ENCODE results near the gene CFAP46. TPM values are rescaled to one million over a fixed set of nuclear protein-coding genes. Genes with fewer than 3 reads are reported as not detected.

The CFAP46 gene
- total RNA-seq, 2 experiments from 2014 or later = not detected

GRCh38 chr10:132786476-132786883, 155.9 kb downstream of the CFAP46 start:
- no TSS peak for BruUV-seq (replicated peaks)
- Histone ChIP-seq H3K4me2 (ENCODE audit: low read length) (no peak overlapping the region), H3K36me3 (ENCODE audit: insufficient read depth, low read length) (no peaks in the 10 kb centered on the region), H3K27ac (ENCODE audit: low read depth, low read length, poor library complexity, severe bottlenecking) (no peak overlapping the region), H3K4me3 (ENCODE audit: low read depth, low read length, poor library complexity, severe bottlenecking) (no peak overlapping the region), H3K9me2 (ENCODE audit: insufficient read depth, low read length) (no peaks in the 10 kb centered on the region), H2AFZ (ENCODE audit: low read length) (no peak overlapping the region), H4K20me1 (ENCODE audit: insufficient read depth, low read length) (no peaks in the 10 kb centered on the region), H3K79me2 (ENCODE audit: insufficient read depth, low read depth, low read length) (no peaks in the 10 kb centered on the region), H3K4me1 (ENCODE audit: insufficient read depth, low read length, poor library complexity, severe bottlenecking) (no peaks in the 10 kb centered on the region), H3K9me3 (ENCODE audit: low read length) (no peaks in the 10 kb centered on the region)
- no peak for DNase-seq (ENCODE audit: low spot score)
- POLR2A ChIA-PET = no interaction called here
- intact Hi-C loops (cut with micrococcal nuclease; ENCODE audit: unreplicated experiment) = no loop called here
- CTCF ChIA-PET (ENCODE audit: unreplicated experiment) = no interaction called here
- no peak for TF ChIP-seq CTCF (conservative IDR thresholded peaks at IDR 0.05; ENCODE audit: low read length)
- no peak for TF ChIP-seq EZH2phosphoT487 (IDR thresholded peaks at IDR 0.05; ENCODE audit: borderline replicate concordance, low read depth, low read length)

- H2AFZ ChIP-seq (ENCODE audit: low read length) = no peak within 1 kb of the TSS
- H3K27ac ChIP-seq (ENCODE audit: low read depth, low read length, poor library complexity, severe bottlenecking) = no peak within 1 kb of the TSS
- no peaks in the 10 kb centered on the region for H3K9me3 ChIP-seq (ENCODE audit: low read length)
- H3K79me2 ChIP-seq (ENCODE audit: insufficient read depth, low read depth, low read length) = no peaks in the 10 kb centered on the region
- no peaks in the 10 kb centered on the region for H3K9me2 ChIP-seq (ENCODE audit: insufficient read depth, low read length)
- no peaks in the 10 kb centered on the region for H3K36me3 ChIP-seq (ENCODE audit: insufficient read depth, low read length)
- intact Hi-C loops (cut with micrococcal nuclease; ENCODE audit: unreplicated experiment) = no loop called here
- H4K20me1 ChIP-seq (ENCODE audit: insufficient read depth, low read length) = no peaks in the 10 kb centered on the region
- CTCF ChIA-PET (ENCODE audit: unreplicated experiment) = no interaction called here
- TF ChIP-seq EZH2phosphoT487 (IDR thresholded peaks at IDR 0.05; ENCODE audit: borderline replicate concordance, low read depth, low read length) (no peak), CTCF (conservative IDR thresholded peaks at IDR 0.05; ENCODE audit: low read length) (no peak)
- DNase-seq (ENCODE audit: low spot score) = no peak
- H3K4me2 ChIP-seq (ENCODE audit: low read length) = no peak within 1 kb of the TSS
- no TSS peak for BruUV-seq (replicated peaks)
- POLR2A ChIA-PET = no interaction called here
- H3K4me3 ChIP-seq (ENCODE audit: low read depth, low read length, poor library complexity, severe bottlenecking) = no peak within 1 kb of the TSS
- no peaks in the 10 kb centered on the region for H3K4me1 ChIP-seq (ENCODE audit: insufficient read depth, low read length, poor library complexity, severe bottlenecking)
Measured at GRCh38 chr10:132785723-132786475, 156.5 kb downstream of the CFAP46 start, which contains the start of gene NKX6-2. NKX6-2 (minus strand) TSS chr10:132786147; CDS start chr10:132785948, 199 bp downstream.
